ENCODE data around the gene LMNTD2. TPM values are rescaled to one million over a fixed set of nuclear protein-coding genes. Genes with fewer than 3 reads are reported as not detected.

LMNTD2 gene
- total and polyA plus RNA-seq, 2 of the 13 experiments (the other 11 are each of a cell fraction or from before 2014, with no cell fraction given) = 1.1 to 3.1 TPM

DNA sequence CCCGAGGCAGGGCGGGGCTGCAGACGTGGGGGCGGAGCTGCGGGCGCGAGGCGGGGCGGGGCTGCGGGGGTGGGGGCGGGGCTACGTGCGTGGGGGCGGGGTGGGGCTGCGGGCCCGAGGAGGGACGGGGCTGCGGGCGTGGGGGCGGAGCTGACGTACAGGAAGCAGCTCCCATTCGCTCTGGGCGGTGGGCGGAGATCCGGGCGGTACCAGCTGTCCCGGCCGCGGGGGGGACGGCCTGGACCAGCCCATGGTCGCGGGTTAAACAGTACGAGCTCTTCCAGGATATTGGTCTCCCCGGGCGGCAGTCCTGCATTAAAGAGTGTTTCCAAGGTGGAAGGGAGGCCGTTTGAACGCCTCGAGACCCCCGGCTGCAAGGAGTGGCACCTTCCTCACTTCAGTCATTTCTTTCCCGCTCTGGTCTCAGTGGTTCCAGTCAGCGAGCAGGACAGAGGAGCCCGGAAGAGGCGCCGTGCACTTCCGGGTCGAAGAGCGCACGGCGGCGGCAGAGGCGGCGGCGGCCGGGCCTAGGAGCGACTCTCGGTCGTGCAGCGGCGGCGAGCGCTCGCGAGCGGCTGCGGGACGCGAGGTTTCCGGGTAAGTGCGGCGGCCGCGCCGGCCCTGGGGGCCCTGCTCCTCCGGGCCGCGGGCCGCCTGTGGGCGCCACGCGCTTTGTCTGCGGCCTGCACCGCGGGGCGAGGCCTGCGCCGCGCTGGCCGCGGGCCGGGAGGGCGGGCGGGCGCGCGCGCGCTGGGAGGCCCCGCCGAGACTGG lies 15.6 kb upstream of the LMNTD2 start, which contains the start of gene PHRF1 (continued):
- TF ChIP-seq, protein P1, sequence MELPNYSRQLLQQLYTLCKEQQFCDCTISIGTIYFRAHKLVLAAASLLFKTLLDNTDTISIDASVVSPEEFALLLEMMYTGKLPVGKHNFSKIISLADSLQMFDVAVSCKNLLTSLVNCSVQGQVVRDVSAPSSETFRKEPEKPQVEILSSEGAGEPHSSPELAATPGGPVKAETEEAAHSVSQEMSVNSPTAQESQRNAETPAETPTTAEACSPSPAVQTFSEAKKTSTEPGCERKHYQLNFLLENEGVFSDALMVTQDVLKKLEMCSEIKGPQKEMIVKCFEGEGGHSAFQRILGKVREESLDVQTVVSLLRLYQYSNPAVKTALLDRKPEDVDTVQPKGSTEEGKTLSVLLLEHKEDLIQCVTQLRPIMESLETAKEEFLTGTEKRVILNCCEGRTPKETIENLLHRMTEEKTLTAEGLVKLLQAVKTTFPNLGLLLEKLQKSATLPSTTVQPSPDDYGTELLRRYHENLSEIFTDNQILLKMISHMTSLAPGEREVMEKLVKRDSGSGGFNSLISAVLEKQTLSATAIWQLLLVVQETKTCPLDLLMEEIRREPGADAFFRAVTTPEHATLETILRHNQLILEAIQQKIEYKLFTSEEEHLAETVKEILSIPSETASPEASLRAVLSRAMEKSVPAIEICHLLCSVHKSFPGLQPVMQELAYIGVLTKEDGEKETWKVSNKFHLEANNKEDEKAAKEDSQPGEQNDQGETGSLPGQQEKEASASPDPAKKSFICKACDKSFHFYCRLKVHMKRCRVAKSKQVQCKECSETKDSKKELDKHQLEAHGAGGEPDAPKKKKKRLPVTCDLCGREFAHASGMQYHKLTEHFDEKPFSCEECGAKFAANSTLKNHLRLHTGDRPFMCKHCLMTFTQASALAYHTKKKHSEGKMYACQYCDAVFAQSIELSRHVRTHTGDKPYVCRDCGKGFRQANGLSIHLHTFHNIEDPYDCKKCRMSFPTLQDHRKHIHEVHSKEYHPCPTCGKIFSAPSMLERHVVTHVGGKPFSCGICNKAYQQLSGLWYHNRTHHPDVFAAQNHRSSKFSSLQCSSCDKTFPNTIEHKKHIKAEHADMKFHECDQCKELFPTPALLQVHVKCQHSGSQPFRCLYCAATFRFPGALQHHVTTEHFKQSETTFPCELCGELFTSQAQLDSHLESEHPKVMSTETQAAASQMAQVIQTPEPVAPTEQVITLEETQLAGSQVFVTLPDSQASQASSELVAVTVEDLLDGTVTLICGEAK (IDR thresholded peaks at IDR 0.05) = peak; percentile 45
- TF ChIP-seq, protein P1 (CRISPR knock-in tag; IDR thresholded peaks at IDR 0.05) = no peak
- TF ChIP-seq ZNF563 (CRISPR knock-in tag; IDR thresholded peaks at IDR 0.05) (0 out of 2 replicates have a peak, but pooled peaks have one; percentile 13), AHR (CRISPR knock-in tag; IDR thresholded peaks at IDR 0.05) (no peak), ZNF547 (CRISPR knock-in tag; IDR thresholded peaks at IDR 0.05) (0 out of 2 replicates have a peak, but pooled peaks have one; percentile 10), FOXC1 (CRISPR knock-in tag; IDR thresholded peaks at IDR 0.05; ENCODE audit: borderline replicate concordance) (no peak), RFX1 (IDR thresholded peaks at IDR 0.05) (no peak), PHF20 (CRISPR knock-in tag; IDR thresholded peaks at IDR 0.05) (peak; percentile 55), TBX2 (CRISPR knock-in tag; IDR thresholded peaks at IDR 0.05; ENCODE audit: borderline replicate concordance) (0 out of 2 replicates have a peak, but pooled peaks have one; percentile 3), RXRA (CRISPR knock-in tag; IDR thresholded peaks at IDR 0.05) (0 out of 2 replicates have a peak, but pooled peaks have one; percentile 47), SALL1 (CRISPR knock-in tag; IDR thresholded peaks at IDR 0.05) (peak; percentile 62; the same call in 1 of the 2 replicates)
- TF ChIP-seq, protein P2, sequence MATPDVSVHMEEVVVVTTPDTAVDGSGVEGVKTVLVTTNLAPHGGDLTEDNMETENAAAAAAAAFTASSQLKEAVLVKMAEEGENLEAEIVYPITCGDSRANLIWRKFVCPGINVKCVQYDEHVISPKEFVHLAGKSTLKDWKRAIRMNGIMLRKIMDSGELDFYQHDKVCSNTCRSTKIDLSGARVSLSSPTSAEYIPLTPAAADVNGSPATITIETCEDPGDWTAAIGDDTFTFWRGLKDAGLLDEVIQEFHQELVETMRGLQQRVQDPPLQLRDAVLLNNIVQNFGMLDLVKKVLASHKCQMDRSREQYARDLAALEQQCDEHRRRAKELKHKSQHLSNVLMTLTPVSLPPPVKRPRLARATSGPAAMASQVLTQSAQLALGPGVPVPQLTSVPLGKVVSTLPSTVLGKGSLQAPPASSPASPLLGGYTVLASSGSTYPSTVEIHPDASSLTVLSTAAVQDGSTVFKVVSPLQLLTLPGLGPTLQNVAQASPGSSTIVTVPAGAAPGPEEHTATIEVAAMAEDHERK (CRISPR knock-in tag; IDR thresholded peaks at IDR 0.05; ENCODE audit: low read depth) = peak; percentile 57; the same call in 1 of the 2 replicates
- TF ChIP-seq, protein P3, sequence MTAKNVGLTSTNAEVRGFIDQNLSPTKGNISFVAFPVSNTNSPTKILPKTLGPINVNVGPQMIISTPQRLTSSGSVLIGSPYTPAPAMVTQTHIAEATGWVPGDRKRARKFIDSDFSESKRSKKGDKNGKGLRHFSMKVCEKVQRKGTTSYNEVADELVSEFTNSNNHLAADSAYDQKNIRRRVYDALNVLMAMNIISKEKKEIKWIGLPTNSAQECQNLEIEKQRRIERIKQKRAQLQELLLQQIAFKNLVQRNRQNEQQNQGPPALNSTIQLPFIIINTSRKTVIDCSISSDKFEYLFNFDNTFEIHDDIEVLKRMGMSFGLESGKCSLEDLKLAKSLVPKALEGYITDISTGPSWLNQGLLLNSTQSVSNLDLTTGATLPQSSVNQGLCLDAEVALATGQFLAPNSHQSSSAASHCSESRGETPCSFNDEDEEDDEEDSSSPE (CRISPR knock-in tag; IDR thresholded peaks at IDR 0.05) = peak; percentile 81
- TF ChIP-seq, protein P4, sequence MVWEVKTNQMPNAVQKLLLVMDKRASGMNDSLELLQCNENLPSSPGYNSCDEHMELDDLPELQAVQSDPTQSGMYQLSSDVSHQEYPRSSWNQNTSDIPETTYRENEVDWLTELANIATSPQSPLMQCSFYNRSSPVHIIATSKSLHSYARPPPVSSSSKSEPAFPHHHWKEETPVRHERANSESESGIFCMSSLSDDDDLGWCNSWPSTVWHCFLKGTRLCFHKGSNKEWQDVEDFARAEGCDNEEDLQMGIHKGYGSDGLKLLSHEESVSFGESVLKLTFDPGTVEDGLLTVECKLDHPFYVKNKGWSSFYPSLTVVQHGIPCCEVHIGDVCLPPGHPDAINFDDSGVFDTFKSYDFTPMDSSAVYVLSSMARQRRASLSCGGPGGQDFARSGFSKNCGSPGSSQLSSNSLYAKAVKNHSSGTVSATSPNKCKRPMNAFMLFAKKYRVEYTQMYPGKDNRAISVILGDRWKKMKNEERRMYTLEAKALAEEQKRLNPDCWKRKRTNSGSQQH (CRISPR knock-in tag; IDR thresholded peaks at IDR 0.05; ENCODE audit: low read depth) = peak; percentile 45; the same call in 1 of the 2 replicates
- TF ChIP-seq, protein P5, sequence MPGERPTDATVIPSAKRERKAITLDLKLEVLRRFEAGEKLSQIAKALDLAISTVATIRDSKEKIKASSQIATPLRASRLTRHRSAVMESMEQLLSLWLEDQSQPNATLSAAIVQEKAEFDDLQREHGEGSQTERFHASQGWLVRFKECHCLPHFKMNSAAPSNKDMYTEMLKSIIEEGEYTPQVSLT (CRISPR knock-in tag; IDR thresholded peaks at IDR 0.05; ENCODE audit: borderline replicate concordance, low read depth) = no peak

All from HepG2 (cell line).